HCT116 (cell line): ENCODE measurements around the gene CLEC4F. TPM values are rescaled to one million over a fixed set of nuclear protein-coding genes. Genes with fewer than 3 reads are reported as not detected.

Experiments
- ATAC-seq: fragments of 200-7000 bp; cut with Tn5 transposase; 2 replicates; pipeline ENCODE4 v1.9.1; 2020; ENCODE audit warnings: mild to moderate bottlenecking, moderate library complexity
- BruUV-seq: library from RNA; stranded (reverse); fragments of 400-500 nt; replicated peaks from 2 replicates; lab custom pipeline; 2021; lab: Mats Ljungman, UMichigan
- CTCF ChIA-PET: fragments of 300-600 bp; sonication (Branson Sonifier 250); formaldehyde crosslinking; loops from one replicate; lab custom pipeline; 2021; ENCODE audit warnings: antibody characterized with exemption; lab: Charles Lee
- POLR2A ChIA-PET: fragments of 300-600, 350-600 bp; sonication (Branson Sonifier 250); formaldehyde crosslinking; loops from one replicate; lab custom pipeline; 2021; ENCODE audit warnings: antibody characterized with exemption; lab: Charles Lee
- RAD21 ChIA-PET, 2 experiments: fragments of 300-600 bp; sonication (Branson Sonifier 250); formaldehyde crosslinking; loops; one replicate each; lab custom pipeline; 2023; ENCODE audit warnings: low total read pairs in 2 of 2; ENCODE audit not compliant: uncharacterized antibody in 2 of 2, unreplicated experiment in 2 of 2, low non-redundant PET in 1 of 2; lab: Charles Lee
- DNase-seq: peaks from one replicate; pipeline ENCODE4 v3.0.0-alpha.2; 2010; ENCODE audit warnings: low read depth, low spot score
- H2AFZ ChIP-seq: fragments of 200-600 bp; shearing (Covaris generic), sonication (generic); 2 replicates; pipeline ENCODE4 v1.6.1; 2017; ENCODE audit warnings: low read depth, mixed run types, mixed read lengths, antibody characterized with exemption, low read length; ENCODE audit not compliant: poor library complexity, severe bottlenecking
- H3K27ac ChIP-seq: 2 replicates; pipeline ENCODE4 v1.5.1; 2012; ENCODE audit warnings: low read depth, low read length
- H3K27me3 ChIP-seq: fragments of 200-600 bp; sonication (generic); 2 replicates; pipeline ENCODE4 v1.6.1; 2016; ENCODE audit warnings: mixed run types, low read length, mixed read lengths; ENCODE audit not compliant: insufficient read depth
- H3K36me3 ChIP-seq, 2 experiments: fragments of 200-500 bp in 1 of 2; fragments of 200-600 bp in 1 of 2; sonication (Bioruptor generic) in 1 of 2; sonication (generic) in 1 of 2; 2 replicates each; pipeline versions ENCODE4 v1.5.1 to v1.6.1; 2014 to 2016; ENCODE audit warnings: low read length in 2 of 2, inconsistent platforms in 1 of 2, mixed read lengths in 1 of 2, mixed run types in 1 of 2; ENCODE audit not compliant: insufficient read depth in 2 of 2, control insufficient read depth in 1 of 2
- H3K4me1 ChIP-seq, 2 experiments: fragments of 200-600 bp in 1 of 2; sonication (generic) in 1 of 2; 2 replicates each; pipeline versions ENCODE4 v1.5.1 to v1.6.1; 2012 to 2017; ENCODE audit warnings: low read length in 2 of 2, inconsistent platforms in 1 of 2, mild to moderate bottlenecking in 1 of 2, mixed read lengths in 1 of 2, mixed run types in 1 of 2, moderate library complexity in 1 of 2; ENCODE audit not compliant: insufficient read depth in 2 of 2, control insufficient read depth in 1 of 2
- H3K4me2 ChIP-seq: fragments of 200-600 bp; sonication (generic); 2 replicates; pipeline ENCODE4 v1.6.1; 2017; ENCODE audit warnings: mixed run types, low read length, mixed read lengths
- H3K4me3 ChIP-seq, 2 experiments: fragments of 200-600 bp in 1 of 2; sonication (generic) in 1 of 2; replicated peaks in 1 of 2; 2 replicates each; pipeline ENCODE4 v1.5.1; 2011 to 2016; ENCODE audit warnings: low read length in 2 of 2, control low read depth in 1 of 2, low read depth in 1 of 2, mild to moderate bottlenecking in 1 of 2, mixed read lengths in 1 of 2, mixed run types in 1 of 2
- H3K79me2 ChIP-seq: fragments of 200-600 bp; sonication (generic); 2 replicates; pipeline ENCODE4 v1.6.1; 2017; ENCODE audit warnings: mild to moderate bottlenecking, mixed run types, low read length, moderate library complexity, mixed read lengths; ENCODE audit not compliant: insufficient read depth
- H3K9ac ChIP-seq: fragments of 200-600 bp; sonication (generic); 2 replicates; pipeline ENCODE4 v1.6.1; 2016; ENCODE audit warnings: low read length, mixed read lengths
- H3K9me2 ChIP-seq: fragments of 200-600 bp; sonication (generic), shearing (Covaris generic); 2 replicates; pipeline ENCODE4 v1.6.1; 2017; ENCODE audit warnings: mixed run types, mild to moderate bottlenecking, moderate library complexity; ENCODE audit not compliant: insufficient read depth
- H3K9me3 ChIP-seq, 2 experiments: fragments of 200-500 bp in 1 of 2; fragments of 200-600 bp in 1 of 2; sonication (Bioruptor generic) in 1 of 2; sonication (generic) in 1 of 2; 2 replicates each; pipeline ENCODE4 v1.6.1; 2014 to 2017; ENCODE audit warnings: low read length in 2 of 2, mixed read lengths in 2 of 2, inconsistent platforms in 1 of 2, low read depth in 1 of 2, mild to moderate bottlenecking in 1 of 2, mixed run types in 1 of 2, moderate library complexity in 1 of 2; ENCODE audit not compliant: control insufficient read depth in 1 of 2, insufficient read depth in 1 of 2
- H4K20me1 ChIP-seq: fragments of 200-600 bp; sonication (generic), shearing (Covaris generic); 2 replicates; pipeline ENCODE4 v1.6.1; 2017; ENCODE audit warnings: mixed run types, mild to moderate bottlenecking, moderate library complexity; ENCODE audit not compliant: insufficient read depth
- CBX3 ChIP-seq: IDR thresholded peaks from 2 replicates; pipeline ENCODE4 v1.6.1; 2012; ENCODE audit warnings: low read depth
- EZH2 ChIP-seq: fragments of 200-600 bp; sonication (generic); IDR thresholded peaks from 2 replicates; pipeline ENCODE4 v1.6.1; 2017; ENCODE audit warnings: antibody characterized with exemption, mixed run types
- JUND ChIP-seq: IDR thresholded peaks from 2 replicates; pipeline ENCODE4 v1.6.1; 2012
- POLR2A ChIP-seq: IDR thresholded peaks from 2 replicates; pipeline ENCODE4 v1.7.0; 2011; ENCODE audit warnings: borderline replicate concordance; ENCODE audit not compliant: insufficient read depth, insufficient read length; ENCODE audit errors: extremely low read depth
- YY1 ChIP-seq: IDR thresholded peaks from 2 replicates; pipeline ENCODE4 v1.6.1; 2011; ENCODE audit warnings: low read length, low read depth, moderate library complexity, mild to moderate bottlenecking; ENCODE audit not compliant: insufficient replicate concordance; ENCODE audit errors: extremely low read depth
- ZFX ChIP-seq: fragments of 450-650 bp; IDR thresholded peaks from 2 replicates; pipeline ENCODE4 v1.6.1; 2017
- ZNF274 ChIP-seq: fragments of 200-500 bp; sonication (Bioruptor generic); IDR thresholded peaks from 2 replicates; pipeline ENCODE4 v1.6.1; 2014; ENCODE audit warnings: mild to moderate bottlenecking, low read depth, low read length, inconsistent platforms
- intact Hi-C: fragments of 100-400 bp; cut with micrococcal nuclease; formaldehyde crosslinking; loops from 2 replicates; pipeline ENCODE4 v1.10.0; 2022
- total RNA-seq: library from RNA; stranded (reverse); gene quantifications from one replicate; pipeline ENCODE4 v1.2.1, GENCODE V29; 2021; ENCODE audit not compliant: unreplicated experiment
- TF ChIP-seq, protein P1 (sequence below): IDR thresholded peaks from 2 replicates; pipeline ENCODE4 v1.6.1; 2012; ENCODE audit warnings: low read depth
- TF ChIP-seq, protein P2 (sequence below), 3 experiments: fragments of 200-600 bp in 1 of 3; sonication (generic) in 1 of 3; IDR thresholded peaks in 2 of 3; conservative IDR thresholded peaks in 1 of 3; 2 replicates each; pipeline ENCODE4 v1.5.1; 2012 to 2017; ENCODE audit warnings: low read depth in 2 of 3, low read length in 2 of 3, antibody characterized with exemption in 1 of 3, borderline replicate concordance in 1 of 3, control low read depth in 1 of 3, mild to moderate bottlenecking in 1 of 3, mixed read lengths in 1 of 3, mixed run types in 1 of 3, moderate library complexity in 1 of 3; ENCODE audit not compliant: insufficient read depth in 1 of 3

Gene CLEC4F
- total RNA-seq, 1 experiment from 2014 or later: not detected

GRCh38 chr2:70851704-70852103, 31.3 kb upstream of the CLEC4F start:
- BruUV-seq: no TSS peak
- Histone ChIP-seq H4K20me1 (no peaks in the 10 kb centered on the region), H2AFZ (no peak overlapping the region), H3K9me2 (0 out of 2 replicates have a peak, but pooled peaks cover 4% of the 10 kb centered on the region), H3K79me2 (no peaks in the 10 kb centered on the region), H3K36me3 (no peaks in the 10 kb centered on the region), H3K9ac (no peak overlapping the region), H3K4me2 (no peak overlapping the region), H3K4me1 (no peaks in the 10 kb centered on the region), H3K4me3 (no peak overlapping the region), H3K27me3 (no peaks in the 10 kb centered on the region; the same call in 1 of the 2 replicates), H3K27ac (no peak overlapping the region), H3K9me3 (no peaks in the 10 kb centered on the region)
- CTCF ChIA-PET: interaction anchor here (1.0 kb wide), 1 partner anchor 11 kb away, joined by 3 read pairs; no protein-coding TSS in a partner anchor
- ATAC-seq: no peak
- RAD21 ChIA-PET: no interaction called here
- no peak for DNase-seq
- TF ChIP-seq ZNF274 (no peak), YY1 (no peak), POLR2A (no peak), ZFX (no peak), JUND (no peak), CBX3 (no peak), EZH2 (no peak)
- TF ChIP-seq, protein P1, sequence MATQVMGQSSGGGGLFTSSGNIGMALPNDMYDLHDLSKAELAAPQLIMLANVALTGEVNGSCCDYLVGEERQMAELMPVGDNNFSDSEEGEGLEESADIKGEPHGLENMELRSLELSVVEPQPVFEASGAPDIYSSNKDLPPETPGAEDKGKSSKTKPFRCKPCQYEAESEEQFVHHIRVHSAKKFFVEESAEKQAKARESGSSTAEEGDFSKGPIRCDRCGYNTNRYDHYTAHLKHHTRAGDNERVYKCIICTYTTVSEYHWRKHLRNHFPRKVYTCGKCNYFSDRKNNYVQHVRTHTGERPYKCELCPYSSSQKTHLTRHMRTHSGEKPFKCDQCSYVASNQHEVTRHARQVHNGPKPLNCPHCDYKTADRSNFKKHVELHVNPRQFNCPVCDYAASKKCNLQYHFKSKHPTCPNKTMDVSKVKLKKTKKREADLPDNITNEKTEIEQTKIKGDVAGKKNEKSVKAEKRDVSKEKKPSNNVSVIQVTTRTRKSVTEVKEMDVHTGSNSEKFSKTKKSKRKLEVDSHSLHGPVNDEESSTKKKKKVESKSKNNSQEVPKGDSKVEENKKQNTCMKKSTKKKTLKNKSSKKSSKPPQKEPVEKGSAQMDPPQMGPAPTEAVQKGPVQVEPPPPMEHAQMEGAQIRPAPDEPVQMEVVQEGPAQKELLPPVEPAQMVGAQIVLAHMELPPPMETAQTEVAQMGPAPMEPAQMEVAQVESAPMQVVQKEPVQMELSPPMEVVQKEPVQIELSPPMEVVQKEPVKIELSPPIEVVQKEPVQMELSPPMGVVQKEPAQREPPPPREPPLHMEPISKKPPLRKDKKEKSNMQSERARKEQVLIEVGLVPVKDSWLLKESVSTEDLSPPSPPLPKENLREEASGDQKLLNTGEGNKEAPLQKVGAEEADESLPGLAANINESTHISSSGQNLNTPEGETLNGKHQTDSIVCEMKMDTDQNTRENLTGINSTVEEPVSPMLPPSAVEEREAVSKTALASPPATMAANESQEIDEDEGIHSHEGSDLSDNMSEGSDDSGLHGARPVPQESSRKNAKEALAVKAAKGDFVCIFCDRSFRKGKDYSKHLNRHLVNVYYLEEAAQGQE: no peak
- TF ChIP-seq, protein P2, sequence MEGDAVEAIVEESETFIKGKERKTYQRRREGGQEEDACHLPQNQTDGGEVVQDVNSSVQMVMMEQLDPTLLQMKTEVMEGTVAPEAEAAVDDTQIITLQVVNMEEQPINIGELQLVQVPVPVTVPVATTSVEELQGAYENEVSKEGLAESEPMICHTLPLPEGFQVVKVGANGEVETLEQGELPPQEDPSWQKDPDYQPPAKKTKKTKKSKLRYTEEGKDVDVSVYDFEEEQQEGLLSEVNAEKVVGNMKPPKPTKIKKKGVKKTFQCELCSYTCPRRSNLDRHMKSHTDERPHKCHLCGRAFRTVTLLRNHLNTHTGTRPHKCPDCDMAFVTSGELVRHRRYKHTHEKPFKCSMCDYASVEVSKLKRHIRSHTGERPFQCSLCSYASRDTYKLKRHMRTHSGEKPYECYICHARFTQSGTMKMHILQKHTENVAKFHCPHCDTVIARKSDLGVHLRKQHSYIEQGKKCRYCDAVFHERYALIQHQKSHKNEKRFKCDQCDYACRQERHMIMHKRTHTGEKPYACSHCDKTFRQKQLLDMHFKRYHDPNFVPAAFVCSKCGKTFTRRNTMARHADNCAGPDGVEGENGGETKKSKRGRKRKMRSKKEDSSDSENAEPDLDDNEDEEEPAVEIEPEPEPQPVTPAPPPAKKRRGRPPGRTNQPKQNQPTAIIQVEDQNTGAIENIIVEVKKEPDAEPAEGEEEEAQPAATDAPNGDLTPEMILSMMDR (IDR thresholded peaks at IDR 0.05 in 2 of 3, conservative IDR thresholded peaks at IDR 0.05 in 1 of 3; ENCODE audit: borderline replicate concordance in 1 of 3, insufficient read depth in 1 of 3, low read depth in 2 of 3, low read length in 2 of 3): no peak
- intact Hi-C loops: no loop called here
- POLR2A ChIA-PET: interaction anchor here (1.0 to 1.1 kb wide), 2 partner anchors 27 to 96 kb away, joined by 3 to 4 read pairs; no protein-coding TSS in a partner anchor
